Activated CD4-positive, alpha-beta T cell treated with anti-CD3 and anti-CD28 coated beads, Interleukin-2, amount 50 U/mL, for 24 hours (primary cell): Measurements from ENCODE around the gene PTGIR.

Source experiments
- DNase-seq, 2 donors: peaks; one replicate each; pipeline ENCODE4 v3.0.0-alpha.2; 2020; ENCODE audit warnings: low read depth in 1 of 2, low spot score in 1 of 2

The PTGIR gene

DNA sequence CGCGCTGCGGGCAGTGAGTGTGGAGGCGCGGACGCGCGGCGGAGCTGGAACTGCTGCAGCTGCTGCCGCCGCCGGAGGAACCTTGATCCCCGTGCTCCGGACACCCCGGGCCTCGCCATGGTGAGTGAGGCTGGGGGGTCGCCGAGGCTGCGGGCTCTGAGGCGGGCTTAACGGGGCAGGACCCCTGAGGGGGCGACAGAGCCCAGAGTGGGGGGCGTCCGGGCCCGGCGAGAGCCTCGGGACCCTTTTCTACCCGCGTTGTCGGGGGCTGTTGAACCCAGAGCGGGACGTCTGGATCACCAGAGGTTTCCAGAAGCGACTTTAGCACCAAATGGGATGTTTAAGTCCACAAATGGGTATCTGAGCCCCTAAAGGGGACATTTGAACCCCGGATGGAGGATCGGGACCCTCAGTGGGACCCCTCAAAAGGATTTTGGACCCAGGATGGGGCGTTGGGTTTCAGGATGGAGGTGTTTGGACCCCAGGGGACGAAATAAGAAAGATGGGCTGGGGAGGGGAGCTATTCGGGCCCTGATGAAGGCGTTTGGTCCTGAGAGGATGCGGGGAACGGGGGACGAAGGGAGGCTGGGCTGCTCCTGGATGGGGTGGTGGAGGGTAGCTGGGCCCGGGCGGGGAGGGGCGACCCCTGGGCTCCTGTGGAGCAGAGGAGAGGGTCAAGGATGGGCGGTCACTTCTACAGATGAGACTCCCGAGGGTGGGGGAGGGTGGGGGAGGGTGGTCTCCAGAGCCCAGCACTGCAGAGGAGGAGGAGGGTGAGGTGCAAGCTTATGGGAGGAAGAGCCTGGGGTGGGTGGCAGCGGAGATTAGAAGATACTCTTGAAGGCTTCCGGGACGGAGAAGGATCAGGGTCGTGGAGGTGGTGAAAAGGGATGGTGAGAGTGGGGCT lies 23.3 kb downstream of the PTGIR start, which contains the start of gene CALM3:
CALM3 (plus strand) TSS at position 13 of the 907 bp plus-strand sequence; CDS start at position 118, 105 bp downstream.
- DNase-seq, result no peak

- peak; percentile 97 to 98 for DNase-seq
These were observed 24.2 kb downstream of the PTGIR start for GRCh38 chr19:46600384-46601317.

GRCh38 chr19:46599716-46600373 lies 25.0 kb downstream of the PTGIR start:
- no peak for DNase-seq

DNA sequence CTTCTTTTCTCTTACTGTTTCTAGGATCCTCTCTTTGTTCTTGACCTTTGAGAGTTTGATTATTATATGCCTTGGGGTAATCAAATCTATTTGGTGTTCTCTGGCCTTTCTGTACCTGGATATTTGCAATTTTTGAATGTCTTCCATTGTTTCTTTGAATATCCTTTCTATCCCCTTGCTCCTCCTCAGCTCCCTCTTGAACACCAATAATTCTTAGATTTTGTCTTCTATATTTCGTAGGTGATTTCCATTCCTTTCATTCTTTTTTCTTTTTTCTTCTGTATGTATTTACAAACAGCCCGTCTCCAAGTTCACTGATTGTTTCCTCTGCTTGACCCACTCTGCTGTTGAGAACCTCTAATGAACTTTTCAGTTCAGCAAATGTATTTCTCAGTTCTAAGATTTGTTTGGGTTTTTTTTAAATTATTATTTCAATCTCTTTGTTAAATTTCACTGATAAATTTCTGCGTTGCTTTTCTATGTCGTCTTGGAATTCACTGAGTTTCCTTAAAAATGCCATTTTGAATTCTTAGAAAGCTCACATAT lies 26.4 kb downstream of the PTGIR start:
- DNase-seq, result no peak

DNA sequence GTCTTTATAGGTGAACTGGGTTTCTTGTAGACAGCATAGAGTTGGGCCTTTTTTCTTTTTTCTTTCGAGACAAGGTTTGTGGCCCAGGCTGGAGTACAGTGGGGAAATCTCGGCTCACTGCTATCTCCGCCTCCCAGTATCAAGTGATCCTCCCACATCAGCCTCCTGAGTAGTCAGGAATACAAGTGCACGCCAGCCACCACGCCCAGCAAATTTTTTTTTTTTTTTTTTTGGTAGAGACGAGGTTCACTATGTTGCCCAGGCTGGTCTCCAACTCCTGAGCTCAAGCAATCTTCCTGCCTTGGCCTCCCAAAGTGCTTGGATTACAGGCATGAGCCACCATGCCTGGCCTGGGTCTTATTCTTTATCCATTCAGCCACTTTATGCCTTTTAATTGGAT lies 28.9 kb downstream of the PTGIR start:
- no peak for DNase-seq

GRCh38 chr19:46591870-46592269 lies 33.0 kb downstream of the PTGIR start:
- no peak for DNase-seq

- DNase-seq, result no peak
These were observed 33.6 kb downstream of the PTGIR start for GRCh38 chr19:46591254-46591653.

DNA sequence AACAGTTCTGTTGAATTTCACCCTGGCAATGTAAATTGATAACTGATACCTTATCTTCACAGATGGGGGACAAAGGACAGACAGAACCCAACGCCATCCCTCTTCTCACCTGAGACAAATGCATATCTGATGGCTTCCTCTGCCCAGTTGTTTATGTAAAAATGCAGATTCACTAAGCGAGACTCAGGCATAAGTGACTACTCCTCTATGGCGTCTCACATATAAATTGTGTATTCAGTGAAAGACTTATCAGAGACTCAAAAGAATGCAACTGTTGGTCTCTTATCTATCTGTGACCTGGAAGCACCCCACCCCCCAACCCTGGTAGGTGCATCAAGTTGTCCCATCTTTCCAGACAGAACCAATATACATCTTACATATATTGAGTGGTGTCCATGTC lies 37.0 kb downstream of the PTGIR start:
- DNase-seq, result no peak

- no peak for DNase-seq
These were observed 38.6 kb downstream of the PTGIR start for GRCh38 chr19:46586294-46586693.

DNA sequence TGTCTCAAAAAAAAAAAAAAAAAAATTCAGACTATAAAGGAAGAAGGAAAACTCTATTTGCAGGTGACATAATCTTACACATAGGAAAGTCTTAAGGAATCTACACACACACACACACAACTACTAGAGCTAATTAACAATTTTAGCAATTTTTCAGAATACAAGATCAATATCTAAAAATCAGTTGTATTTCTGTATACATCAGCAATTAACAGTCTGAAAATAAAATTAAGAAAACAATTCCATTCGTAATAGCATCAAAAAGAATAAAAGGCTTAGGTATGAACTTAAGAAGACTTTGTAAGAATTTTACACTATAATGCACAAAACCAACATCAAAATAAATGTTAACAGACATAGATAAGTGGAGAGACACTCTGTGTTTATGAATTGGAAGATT lies 39.4 kb downstream of the PTGIR start:
- no peak for DNase-seq

GRCh38 chr19:46580247-46580646 lies 44.6 kb downstream of the PTGIR start:
- no peak for DNase-seq

DNA sequence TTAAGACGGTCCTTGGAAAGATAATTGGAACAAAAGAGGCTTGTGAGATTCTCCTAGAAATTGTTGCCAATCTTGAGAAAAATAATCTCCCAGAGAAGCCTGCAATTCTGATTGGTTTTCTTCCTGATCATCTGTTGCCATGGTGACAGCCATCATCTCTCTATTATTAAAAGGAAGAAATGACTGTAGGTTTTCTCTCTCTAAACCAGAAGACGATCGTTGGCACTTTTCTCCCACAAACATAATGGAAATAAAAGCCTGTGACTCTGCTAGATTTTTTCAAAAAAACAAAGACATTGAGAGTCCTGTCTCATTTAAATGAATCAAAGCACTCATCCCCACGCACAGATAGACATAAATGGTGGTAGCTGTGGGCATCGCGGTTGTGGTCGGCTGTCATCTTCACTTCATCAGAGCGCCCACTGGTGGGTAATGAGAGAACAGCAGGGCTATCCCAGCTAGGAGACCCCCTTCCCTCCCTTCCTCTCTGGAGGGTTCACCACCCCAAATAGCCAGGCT lies 45.5 kb downstream of the PTGIR start:
- DNase-seq, result peak in 1 of 2 donors; percentile 7

GRCh38 chr19:46578450-46578849 lies 46.4 kb downstream of the PTGIR start:
- no peak for DNase-seq

GRCh38 chr19:46574533-46574932 lies 50.4 kb downstream of the PTGIR start:
- peak; percentile 11 to 25 for DNase-seq

DNA sequence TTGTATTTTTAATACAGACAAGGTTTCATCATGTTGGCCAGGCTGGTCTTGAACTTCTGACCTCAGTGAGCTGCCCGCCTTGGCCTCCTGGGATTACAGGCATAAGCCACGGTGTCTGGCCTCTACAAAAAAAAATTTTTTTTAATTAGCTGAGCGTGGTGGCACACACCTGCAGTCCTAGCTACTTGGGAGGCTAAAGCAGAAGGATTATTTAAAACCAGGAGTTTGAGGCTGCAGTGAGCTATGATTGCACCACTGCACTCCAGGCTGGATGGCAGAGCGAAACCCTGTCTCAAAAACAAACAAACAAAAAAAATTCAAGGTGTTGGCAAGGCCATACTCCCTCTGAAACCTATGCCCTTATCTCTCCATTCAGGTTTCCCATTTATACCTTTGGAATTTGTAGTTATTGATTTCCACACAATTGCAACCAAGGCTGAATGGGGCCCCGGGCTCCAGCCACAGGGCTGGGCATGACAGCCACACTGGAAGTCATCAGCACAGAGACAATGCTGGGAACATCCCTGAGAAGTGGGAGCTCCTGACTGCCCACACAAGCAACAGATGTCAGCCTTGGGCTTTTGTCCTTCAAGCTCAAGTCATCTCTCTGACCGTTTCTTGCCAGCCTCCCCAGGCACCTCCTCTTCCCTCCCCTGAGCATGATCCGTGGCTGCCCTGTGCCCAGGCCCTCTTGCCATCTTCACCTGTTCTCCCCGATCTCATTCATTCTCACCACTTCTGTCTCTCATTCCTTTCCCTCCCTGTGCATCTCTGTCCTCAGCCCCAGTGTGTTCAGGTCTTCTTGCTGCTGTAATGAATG lies 51.0 kb downstream of the PTGIR start:
- no peak for DNase-seq

GRCh38 chr19:46571495-46571894 lies 53.4 kb downstream of the PTGIR start:
- no peak for DNase-seq
